ENCODE measurements around the gene CNIH4.
"Not testable (repeated sequence)": the region's sequence is repeated elsewhere in the genome, so short reads cannot be mapped to it uniquely, and the experiment has no call there.

Gene CNIH4

GRCh38 chr1:224348137-224348536 is 8.5 kb upstream of the CNIH4 start:
- Histone ChIP-seq H3K4me1 (ENCODE audit: control insufficient read depth, insufficient read depth, low read length) (no peaks in the 10 kb centered on the region), H3K9me3 (ENCODE audit: control insufficient read depth, low read length) (no peaks in the 10 kb centered on the region), H3K27me3 (ENCODE audit: control insufficient read depth, insufficient read depth, low read length, poor library complexity, severe bottlenecking) (no peaks in the 10 kb centered on the region), H3K36me3 (ENCODE audit: control insufficient read depth, insufficient read depth, low read length) (no peaks in the 10 kb centered on the region), H3K27ac (ENCODE audit: insufficient read depth, low read depth, low read length, poor library complexity, severe bottlenecking) (no peak overlapping the region), H3K4me3 (ENCODE audit: insufficient read depth, low read depth, low read length) (no peak overlapping the region)
- WGBS, 2 experiments, result no CpG with 5 or more reads among the region's 2 CpGs

GRCh38 chr1:224349716-224350115 is 7.0 kb upstream of the CNIH4 start:
- not testable (repeated sequence) for H3K36me3 ChIP-seq (ENCODE audit: control insufficient read depth, insufficient read depth, low read length); H3K9me3 ChIP-seq (ENCODE audit: control insufficient read depth, low read length); H3K4me3 ChIP-seq (ENCODE audit: insufficient read depth, low read depth, low read length); H3K27ac ChIP-seq (ENCODE audit: insufficient read depth, low read depth, low read length, poor library complexity, severe bottlenecking); H3K27me3 ChIP-seq (ENCODE audit: control insufficient read depth, insufficient read depth, low read length, poor library complexity, severe bottlenecking); H3K4me1 ChIP-seq (ENCODE audit: control insufficient read depth, insufficient read depth, low read length)
- 96 to 97% methylated on average over 30 of the region's 30 CpGs for WGBS, 2 experiments

- WGBS, 2 experiments, result 94 to 95% methylated on average over 49 of the region's 49 CpGs
- not testable (repeated sequence) for H3K4me3 ChIP-seq (ENCODE audit: insufficient read depth, low read depth, low read length); H3K27ac ChIP-seq (ENCODE audit: insufficient read depth, low read depth, low read length, poor library complexity, severe bottlenecking); H3K36me3 ChIP-seq (ENCODE audit: control insufficient read depth, insufficient read depth, low read length); H3K9me3 ChIP-seq (ENCODE audit: control insufficient read depth, low read length); H3K4me1 ChIP-seq (ENCODE audit: control insufficient read depth, insufficient read depth, low read length); H3K27me3 ChIP-seq (ENCODE audit: control insufficient read depth, insufficient read depth, low read length, poor library complexity, severe bottlenecking)
These were observed 4.1 kb upstream of the CNIH4 start for GRCh38 chr1:224352436-224353085.

- H3K4me1 ChIP-seq (ENCODE audit: control insufficient read depth, insufficient read depth, low read length), result peaks cover 8% of the 10 kb centered on the region
- no peak overlapping the region for H3K27ac ChIP-seq (ENCODE audit: insufficient read depth, low read depth, low read length, poor library complexity, severe bottlenecking)
- no peak overlapping the region for H3K4me3 ChIP-seq (ENCODE audit: insufficient read depth, low read depth, low read length)
- 96% methylated on average over 5 of the region's 5 CpGs for WGBS, 2 experiments
- H3K9me3 ChIP-seq (ENCODE audit: control insufficient read depth, low read length), result no peaks in the 10 kb centered on the region
- H3K27me3 ChIP-seq (ENCODE audit: control insufficient read depth, insufficient read depth, low read length, poor library complexity, severe bottlenecking), result no peaks in the 10 kb centered on the region
- H3K36me3 ChIP-seq (ENCODE audit: control insufficient read depth, insufficient read depth, low read length), result no peaks in the 10 kb centered on the region
These were observed 2.4 kb upstream of the CNIH4 start for GRCh38 chr1:224353975-224354925.

DNA sequence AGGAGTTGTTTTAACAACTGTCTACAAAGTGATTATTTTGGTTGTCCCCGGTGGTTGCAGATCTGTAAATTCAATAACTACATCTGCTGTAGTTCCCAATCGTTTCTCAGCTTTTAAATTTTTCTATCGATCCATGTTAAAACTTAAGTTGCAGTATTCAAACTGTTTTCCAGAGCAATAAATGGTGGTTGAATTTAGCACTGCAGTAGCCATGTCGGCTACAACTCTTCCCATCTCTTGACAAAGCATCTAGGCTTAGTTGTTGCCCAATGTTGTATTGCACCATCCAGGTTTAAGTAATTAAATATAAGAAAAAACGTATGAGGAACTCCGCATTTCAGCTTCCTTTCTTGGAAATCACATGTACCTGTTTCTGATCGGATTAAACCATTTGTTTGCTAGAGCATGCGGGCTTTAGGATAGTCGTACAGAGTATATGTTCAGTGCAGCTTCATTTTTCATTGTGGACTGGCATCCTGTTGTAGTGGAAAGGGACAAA is 996 bp downstream of the CNIH4 start:
- H3K4me3 ChIP-seq (ENCODE audit: insufficient read depth, low read depth, low read length), result peak overlapping the region; percentile 84
- H3K36me3 ChIP-seq (ENCODE audit: control insufficient read depth, insufficient read depth, low read length), result no peaks in the 10 kb centered on the region
- no peaks in the 10 kb centered on the region for H3K27me3 ChIP-seq (ENCODE audit: control insufficient read depth, insufficient read depth, low read length, poor library complexity, severe bottlenecking)
- peaks cover 12% of the 10 kb centered on the region for H3K4me1 ChIP-seq (ENCODE audit: control insufficient read depth, insufficient read depth, low read length)
- H3K27ac ChIP-seq (ENCODE audit: insufficient read depth, low read depth, low read length, poor library complexity, severe bottlenecking), result no peak overlapping the region
- WGBS, 2 experiments, result 29 to 36% methylated on average over 9 of the region's 9 CpGs
- H3K9me3 ChIP-seq (ENCODE audit: control insufficient read depth, low read length), result no peaks in the 10 kb centered on the region

GRCh38 chr1:224358237-224358636 is 1.6 kb downstream of the CNIH4 start:
- peaks cover 12% of the 10 kb centered on the region for H3K4me1 ChIP-seq (ENCODE audit: control insufficient read depth, insufficient read depth, low read length)
- H3K4me3 ChIP-seq (ENCODE audit: insufficient read depth, low read depth, low read length), result peak overlapping the region; percentile 84
- no peak overlapping the region for H3K27ac ChIP-seq (ENCODE audit: insufficient read depth, low read depth, low read length, poor library complexity, severe bottlenecking)
- no peaks in the 10 kb centered on the region for H3K9me3 ChIP-seq (ENCODE audit: control insufficient read depth, low read length)
- 63 to 74% methylated on average over 4 of the region's 4 CpGs for WGBS, 2 experiments
- no peaks in the 10 kb centered on the region for H3K36me3 ChIP-seq (ENCODE audit: control insufficient read depth, insufficient read depth, low read length)
- H3K27me3 ChIP-seq (ENCODE audit: control insufficient read depth, insufficient read depth, low read length, poor library complexity, severe bottlenecking), result no peaks in the 10 kb centered on the region

DNA sequence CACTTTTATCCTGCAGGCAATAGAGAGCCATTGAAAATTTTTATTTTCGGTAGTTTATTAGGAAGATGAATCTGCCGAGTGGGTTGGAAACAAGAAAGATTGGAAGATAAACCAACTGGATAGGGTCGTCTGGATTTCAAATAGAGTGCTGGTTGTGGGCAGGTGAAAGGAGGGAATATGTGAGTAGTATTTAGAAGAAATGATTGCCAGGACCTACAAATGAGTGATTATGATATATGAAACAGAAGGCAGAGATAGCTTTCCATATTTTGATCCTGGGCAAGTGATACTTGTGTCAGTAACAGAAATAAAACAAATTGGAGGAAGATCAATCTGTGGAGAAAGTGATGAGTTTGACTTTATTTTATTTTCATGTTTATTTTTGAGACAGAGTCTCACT is 2.5 kb downstream of the CNIH4 start:
- Histone ChIP-seq H3K27ac (ENCODE audit: insufficient read depth, low read depth, low read length, poor library complexity, severe bottlenecking) (no peak overlapping the region), H3K36me3 (ENCODE audit: control insufficient read depth, insufficient read depth, low read length) (peaks cover 4% of the 10 kb centered on the region), H3K27me3 (ENCODE audit: control insufficient read depth, insufficient read depth, low read length, poor library complexity, severe bottlenecking) (no peaks in the 10 kb centered on the region), H3K9me3 (ENCODE audit: control insufficient read depth, low read length) (no peaks in the 10 kb centered on the region), H3K4me1 (ENCODE audit: control insufficient read depth, insufficient read depth, low read length) (peaks cover 12% of the 10 kb centered on the region), H3K4me3 (ENCODE audit: insufficient read depth, low read depth, low read length) (no peak overlapping the region)
- WGBS, 2 experiments, result 87 to 94% methylated on average over 3 of the region's 3 CpGs

DNA sequence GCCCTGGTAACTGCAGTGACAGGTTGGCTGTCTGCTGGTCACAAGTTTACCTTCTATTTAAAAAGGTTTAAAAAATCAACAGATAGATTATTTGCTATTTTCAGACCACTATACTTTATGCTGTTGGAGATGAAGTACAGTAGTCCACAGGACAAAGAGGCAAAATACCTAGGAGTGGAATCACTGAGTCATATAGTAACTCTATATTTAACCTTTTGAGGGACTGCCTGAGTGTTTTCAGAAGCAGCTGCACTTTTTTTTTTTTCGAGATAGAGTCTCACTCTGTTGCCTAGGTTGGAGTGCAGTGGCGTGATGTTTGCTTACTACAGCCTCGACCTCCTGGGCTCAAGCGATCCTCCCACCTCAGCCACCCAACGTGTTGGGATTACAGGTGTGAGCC is 11.7 kb downstream of the CNIH4 start:
- 92 to 95% methylated on average over 5 of the region's 5 CpGs for WGBS, 2 experiments
- Histone ChIP-seq H3K27ac (ENCODE audit: insufficient read depth, low read depth, low read length, poor library complexity, severe bottlenecking) (no peak overlapping the region), H3K4me1 (ENCODE audit: control insufficient read depth, insufficient read depth, low read length) (no peaks in the 10 kb centered on the region), H3K4me3 (ENCODE audit: insufficient read depth, low read depth, low read length) (no peak overlapping the region), H3K9me3 (ENCODE audit: control insufficient read depth, low read length) (no peaks in the 10 kb centered on the region), H3K36me3 (ENCODE audit: control insufficient read depth, insufficient read depth, low read length) (peaks cover 42% of the 10 kb centered on the region), H3K27me3 (ENCODE audit: control insufficient read depth, insufficient read depth, low read length, poor library complexity, severe bottlenecking) (no peaks in the 10 kb centered on the region)

GRCh38 chr1:224373008-224373590 is 16.4 kb downstream of the CNIH4 start:
- no peaks in the 10 kb centered on the region for H3K9me3 ChIP-seq (ENCODE audit: control insufficient read depth, low read length)
- no peak overlapping the region for H3K4me3 ChIP-seq (ENCODE audit: insufficient read depth, low read depth, low read length)
- H3K36me3 ChIP-seq (ENCODE audit: control insufficient read depth, insufficient read depth, low read length), result peaks cover 59% of the 10 kb centered on the region

DNA sequence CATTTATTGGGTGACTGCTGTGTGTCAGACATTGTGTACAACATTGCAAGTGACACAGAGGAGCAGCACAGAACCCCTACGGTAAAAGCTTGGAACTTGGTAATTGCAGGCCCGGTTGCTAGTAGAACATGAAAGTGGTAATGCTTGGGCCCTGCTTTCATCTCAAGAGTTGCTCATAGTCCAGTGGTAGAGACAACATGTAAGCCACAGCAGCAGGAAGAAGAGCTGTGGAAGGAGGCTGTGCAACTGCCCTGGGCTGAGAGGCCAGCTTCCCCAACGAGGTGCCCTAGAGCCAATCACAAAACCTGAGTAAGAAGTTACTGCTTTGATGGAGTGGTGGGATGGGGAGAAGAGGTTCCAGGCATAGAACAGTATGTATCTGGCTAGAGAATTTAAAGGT is 18.4 kb downstream of the CNIH4 start:
- 92 to 95% methylated on average over 3 of the region's 3 CpGs for WGBS, 2 experiments
- no peak overlapping the region for H3K4me3 ChIP-seq (ENCODE audit: insufficient read depth, low read depth, low read length)
- H3K36me3 ChIP-seq (ENCODE audit: control insufficient read depth, insufficient read depth, low read length), result peaks cover 52% of the 10 kb centered on the region
- no peaks in the 10 kb centered on the region for H3K4me1 ChIP-seq (ENCODE audit: control insufficient read depth, insufficient read depth, low read length)
- H3K9me3 ChIP-seq (ENCODE audit: control insufficient read depth, low read length), result no peaks in the 10 kb centered on the region
- no peaks in the 10 kb centered on the region for H3K27me3 ChIP-seq (ENCODE audit: control insufficient read depth, insufficient read depth, low read length, poor library complexity, severe bottlenecking)
- H3K27ac ChIP-seq (ENCODE audit: insufficient read depth, low read depth, low read length, poor library complexity, severe bottlenecking), result no peak overlapping the region

More at GRCh38 chr1:224373008-224373590, 16.4 kb downstream of the CNIH4 start:
- no peaks in the 10 kb centered on the region for H3K27me3 ChIP-seq (ENCODE audit: control insufficient read depth, insufficient read depth, low read length, poor library complexity, severe bottlenecking)
- WGBS, 2 experiments, result 96 to 97% methylated on average over 5 of the region's 5 CpGs
- H3K27ac ChIP-seq (ENCODE audit: insufficient read depth, low read depth, low read length, poor library complexity, severe bottlenecking), result no peak overlapping the region
- H3K4me1 ChIP-seq (ENCODE audit: control insufficient read depth, insufficient read depth, low read length), result no peaks in the 10 kb centered on the region
